CD4-positive, alpha-beta T cell treated with Interleukin-17A for 1 hour (primary cell): ENCODE results near the gene TYR.
"Not testable (repeated sequence)": the region's sequence is repeated elsewhere in the genome, so short reads cannot be mapped to it uniquely, and the experiment has no call there.

Experiments used
- DNase-seq: peaks from one replicate; pipeline ENCODE4 v3.0.0-alpha.2; 2020

TYR gene

GRCh38 chr11:89273220-89273619 lies 95.5 kb downstream of the TYR start:
- not testable (repeated sequence) for DNase-seq

- DNase-seq = no peak
Measured at GRCh38 chr11:89275966-89276365, 98.3 kb downstream of the TYR start.

GRCh38 chr11:89279176-89279575 lies 101.5 kb downstream of the TYR start:
- no peak for DNase-seq

GRCh38 chr11:89281032-89281677 lies 103.5 kb downstream of the TYR start:
- not testable (repeated sequence) for DNase-seq

GRCh38 chr11:89286601-89287000 lies 108.9 kb downstream of the TYR start:
- DNase-seq = not testable (repeated sequence)

- not testable (repeated sequence) for DNase-seq
Measured at GRCh38 chr11:89288004-89288403, 110.3 kb downstream of the TYR start.

GRCh38 chr11:89293965-89294679 lies 116.4 kb downstream of the TYR start:
- no peak for DNase-seq

GRCh38 chr11:89295023-89295422 lies 117.3 kb downstream of the TYR start:
- not testable (repeated sequence) for DNase-seq

GRCh38 chr11:89303029-89303428 lies 125.4 kb downstream of the TYR start:
- DNase-seq = not testable (repeated sequence)

GRCh38 chr11:89308272-89308671 lies 130.6 kb downstream of the TYR start:
- not testable (repeated sequence) for DNase-seq

GRCh38 chr11:89309321-89309985 lies 131.8 kb downstream of the TYR start:
- not testable (repeated sequence) for DNase-seq

- DNase-seq = not testable (repeated sequence)
Measured at GRCh38 chr11:89310607-89311006, 132.9 kb downstream of the TYR start.

GRCh38 chr11:89321401-89321800 lies 143.7 kb downstream of the TYR start:
- no peak for DNase-seq

- DNase-seq = no peak
Measured at GRCh38 chr11:89327885-89328284, 150.2 kb downstream of the TYR start.

- DNase-seq = not testable (repeated sequence)
Measured at GRCh38 chr11:89331940-89332339, 154.3 kb downstream of the TYR start.

- DNase-seq = not testable (repeated sequence)
Measured at GRCh38 chr11:89333704-89334103, 156.0 kb downstream of the TYR start.

- not testable (repeated sequence) for DNase-seq
Measured at GRCh38 chr11:89337100-89337650, 159.5 kb downstream of the TYR start.

- not testable (repeated sequence) for DNase-seq
Measured at GRCh38 chr11:89338073-89338472, 160.4 kb downstream of the TYR start.

GRCh38 chr11:89340450-89340849 lies 162.8 kb downstream of the TYR start:
- DNase-seq = not testable (repeated sequence)

GRCh38 chr11:89342880-89343572 lies 165.4 kb downstream of the TYR start:
- DNase-seq = not testable (repeated sequence)
